Endothelial cell of umbilical vein (primary cell): Measurements from ENCODE around the gene VGLL3. TPM values are rescaled to one million over a fixed set of nuclear protein-coding genes. Genes with fewer than 3 reads are reported as not detected.

Source experiments
- BruUV-seq: library from RNA; stranded (reverse); fragments of 400-500 nt; replicated peaks from 2 replicates; lab custom pipeline; 2021; lab: Mats Ljungman, UMichigan
- CTCF ChIA-PET: fragments of 300-600, 350-600 bp; sonication (Branson Sonifier 250); formaldehyde crosslinking; loops from one replicate; lab custom pipeline; 2021; ENCODE audit warnings: antibody characterized with exemption, inconsistent platforms; lab: Charles Lee
- POLR2A ChIA-PET: fragments of 300-600, 350-600 bp; sonication (Branson Sonifier 250); formaldehyde crosslinking; loops from one replicate; lab custom pipeline; 2021; ENCODE audit warnings: antibody characterized with exemption, inconsistent platforms; lab: Charles Lee
- DNase-seq: peaks from one replicate; pipeline ENCODE4 v3.0.0-alpha.2; 2011; ENCODE audit warnings: low read depth, low spot score
- FAIRE-seq: peaks from 2 replicates; lab custom pipeline; 2011; peaks lifted over from hg19 to GRCh38; lab: Jason Lieb, UNC
- H2AFZ ChIP-seq: 2 replicates; pipeline ENCODE4 v1.6.0; 2012; ENCODE audit warnings: low read depth, low read length, control low read depth, inconsistent platforms
- H3K27ac ChIP-seq: 2 replicates; pipeline ENCODE4 v1.5.1; 2011; ENCODE audit warnings: low read depth, mild to moderate bottlenecking, control low read depth, low read length, moderate library complexity; ENCODE audit not compliant: insufficient read depth
- H3K27me3 ChIP-seq, 2 experiments: 2 replicates each; pipeline versions ENCODE4 v1.6.0 to v1.6.1; 2011; ENCODE audit warnings: low read length in 2 of 2, mixed read lengths in 1 of 2; ENCODE audit not compliant: control insufficient read depth in 2 of 2, insufficient read depth in 2 of 2
- H3K36me3 ChIP-seq, 2 experiments: 2 replicates in 1 of 2; 3 replicates in 1 of 2; pipeline ENCODE4 v1.5.1; 2011; ENCODE audit warnings: low read length in 2 of 2, mild to moderate bottlenecking in 1 of 2, moderate library complexity in 1 of 2; ENCODE audit not compliant: control insufficient read depth in 2 of 2, insufficient read depth in 2 of 2; ENCODE audit errors: extremely low read depth in 1 of 2
- H3K4me1 ChIP-seq: 3 replicates; pipeline ENCODE4 v1.5.1; 2011; ENCODE audit warnings: mild to moderate bottlenecking, low read length; ENCODE audit not compliant: control insufficient read depth, insufficient read depth; ENCODE audit errors: extremely low read depth
- H3K4me2 ChIP-seq: 2 replicates; pipeline ENCODE4 v1.6.1; 2011; ENCODE audit warnings: low read length, control low read depth, mixed read lengths; ENCODE audit not compliant: insufficient read depth
- H3K4me3 ChIP-seq, 3 experiments: fragments of 200-600 bp in 1 of 3; sonication (generic), shearing (Covaris generic) in 1 of 3; replicated peaks in 1 of 3; 2 replicates each; pipeline ENCODE4 v1.5.1; 2011 to 2016; ENCODE audit warnings: control low read depth in 3 of 3, low read length in 3 of 3, mild to moderate bottlenecking in 2 of 3, inconsistent platforms in 1 of 3, low read depth in 1 of 3, moderate library complexity in 1 of 3; ENCODE audit not compliant: insufficient read depth in 1 of 3
- H3K79me2 ChIP-seq: 2 replicates; pipeline ENCODE4 v1.6.0; 2012; ENCODE audit warnings: low read length, inconsistent platforms; ENCODE audit not compliant: control insufficient read depth, insufficient read depth
- H3K9ac ChIP-seq: replicated peaks from 2 replicates; pipeline ENCODE3; 2011; ENCODE audit warnings: low read length, control low read depth; ENCODE audit not compliant: insufficient read depth; ENCODE audit errors: extremely low read depth
- H3K9me1 ChIP-seq: replicated peaks from 3 replicates; pipeline ENCODE4 v1.6.0; 2011; ENCODE audit warnings: mild to moderate bottlenecking, low read length; ENCODE audit not compliant: control insufficient read depth, insufficient read depth; ENCODE audit errors: extremely low read depth
- H3K9me3 ChIP-seq: replicated peaks from 2 replicates; pipeline ENCODE4 v1.5.1; 2012; ENCODE audit warnings: low read length, inconsistent platforms; ENCODE audit not compliant: control insufficient read depth, insufficient read depth
- H4K20me1 ChIP-seq: replicated peaks from 2 replicates; pipeline ENCODE3; 2011; ENCODE audit warnings: mild to moderate bottlenecking, low read length; ENCODE audit not compliant: control insufficient read depth, insufficient read depth; ENCODE audit errors: extremely low read depth
- EZH2 ChIP-seq: IDR thresholded peaks from 2 replicates; pipeline ENCODE4 v1.6.1; 2012; ENCODE audit warnings: borderline replicate concordance, low read depth, mild to moderate bottlenecking, moderate library complexity, low read length, inconsistent platforms; ENCODE audit not compliant: severe bottlenecking
- FOS ChIP-seq: IDR thresholded peaks from 2 replicates; pipeline ENCODE4 v1.6.1; 2011; ENCODE audit warnings: mild to moderate bottlenecking, low read length, moderate library complexity, borderline replicate concordance; ENCODE audit not compliant: insufficient read depth
- GATA2 ChIP-seq: IDR thresholded peaks from 2 replicates; pipeline ENCODE4 v1.7.0; 2011; ENCODE audit warnings: low read depth, mild to moderate bottlenecking, moderate library complexity, mixed read lengths, low read length; ENCODE audit not compliant: insufficient read length, insufficient read depth
- JUN ChIP-seq: IDR thresholded peaks from 2 replicates; pipeline ENCODE4 v1.6.1; 2011; ENCODE audit warnings: borderline replicate concordance, low read depth; ENCODE audit not compliant: insufficient read length, insufficient read depth
- MYC ChIP-seq: IDR thresholded peaks from one replicate; pipeline ENCODE4 v1.6.1; 2011; ENCODE audit warnings: mild to moderate bottlenecking, low read depth, low read length
- POLR2A ChIP-seq: IDR thresholded peaks from 2 replicates; pipeline ENCODE4 v1.6.1; 2012; ENCODE audit warnings: low read depth, mild to moderate bottlenecking, control low read depth, low read length
- POLR2AphosphoS5 ChIP-seq: IDR thresholded peaks from 2 replicates; pipeline ENCODE4 v1.6.1; 2012; ENCODE audit warnings: low read depth, mild to moderate bottlenecking, control low read depth, low read length, moderate library complexity; ENCODE audit not compliant: insufficient read depth
- dilution Hi-C: fragments of 300-500 bp; cut with MboI; formaldehyde crosslinking; loops from one replicate; pipeline ENCODE4 v1.15.0; 2019; ENCODE audit warnings: low sequenced_read_pairs; ENCODE audit not compliant: extremely low pct_ligation_motif_present
- intact Hi-C: fragments of 100-400 bp; cut with micrococcal nuclease; formaldehyde crosslinking; loops from one replicate; pipeline ENCODE4 v1.10.0; 2022
- polyA plus RNA-seq, 4 experiments: library from polyadenylated mRNA; depleted of rRNA in 3 of 4; stranded (reverse) in 3 of 4; unstranded in 1 of 4; fragments of >200 nt; gene quantifications; 2 replicates each; pipeline versions ENCODE4 v1.2.1 to v1.2.3, GENCODE V29; 2011 to 2012; ENCODE audit warnings: missing spikeins in 1 of 4
- total RNA-seq: library from RNA; stranded (reverse); gene quantifications from 2 replicates; pipeline ENCODE4 v1.2.3, GENCODE V29; 2021
- TF ChIP-seq, protein P1 (sequence below): IDR thresholded peaks from 2 replicates; pipeline ENCODE4 v1.6.1; 2011; ENCODE audit not compliant: insufficient read depth, insufficient read length
- TF ChIP-seq, protein P2 (sequence below), 2 donors: IDR thresholded peaks; 1 replicate in 1 of 2; 2 replicates in 1 of 2; pipeline ENCODE4 v1.5.1; 2011; ENCODE audit warnings: low read length in 2 of 2, mild to moderate bottlenecking in 2 of 2, moderate library complexity in 2 of 2, control low read depth in 1 of 2, inconsistent platforms in 1 of 2, low read depth in 1 of 2; ENCODE audit not compliant: insufficient read depth in 1 of 2; ENCODE audit errors: extremely low read depth in 1 of 2

The VGLL3 gene
- total and polyA plus RNA-seq, 2 donors (not counting 3 experiments of a cell fraction or from before 2014, with no cell fraction given) = 4.2 to 12.0 TPM

DNA sequence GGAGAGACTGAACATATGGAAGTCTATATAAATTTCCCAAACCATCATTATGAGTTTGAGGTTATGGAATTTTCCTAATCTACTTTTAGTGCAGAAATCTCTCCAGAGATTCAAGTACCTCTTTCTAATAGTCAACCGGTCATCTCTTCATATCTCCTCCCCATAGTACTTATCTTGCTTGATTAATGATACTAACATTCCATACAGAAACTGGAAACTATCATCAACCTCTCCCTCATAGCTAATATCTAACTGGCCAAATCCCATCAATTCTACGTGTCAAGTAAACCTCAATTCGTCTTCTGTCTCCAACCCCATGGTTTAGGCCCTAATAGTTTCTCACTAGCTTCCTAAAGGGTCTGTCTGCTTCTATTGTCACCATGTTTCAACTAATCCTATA lies 44.4 kb upstream of the VGLL3 start:
- no peaks in the 10 kb centered on the region for H3K9me3 ChIP-seq
- H3K79me2 ChIP-seq = no peaks in the 10 kb centered on the region
- BruUV-seq = no TSS peak
- intact Hi-C loops (no loop called here), dilution Hi-C loops (no loop called here)
- no peaks in the 10 kb centered on the region for H3K27me3 ChIP-seq
- TF ChIP-seq, protein P1, sequence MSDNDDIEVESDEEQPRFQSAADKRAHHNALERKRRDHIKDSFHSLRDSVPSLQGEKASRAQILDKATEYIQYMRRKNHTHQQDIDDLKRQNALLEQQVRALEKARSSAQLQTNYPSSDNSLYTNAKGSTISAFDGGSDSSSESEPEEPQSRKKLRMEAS = no peak
- TF ChIP-seq MYC (no peak), GATA2 (no peak), FOS (no peak), JUN (no peak), POLR2AphosphoS5 (no peak), EZH2 (no peak), POLR2A (no peak)
- TF ChIP-seq, protein P2, sequence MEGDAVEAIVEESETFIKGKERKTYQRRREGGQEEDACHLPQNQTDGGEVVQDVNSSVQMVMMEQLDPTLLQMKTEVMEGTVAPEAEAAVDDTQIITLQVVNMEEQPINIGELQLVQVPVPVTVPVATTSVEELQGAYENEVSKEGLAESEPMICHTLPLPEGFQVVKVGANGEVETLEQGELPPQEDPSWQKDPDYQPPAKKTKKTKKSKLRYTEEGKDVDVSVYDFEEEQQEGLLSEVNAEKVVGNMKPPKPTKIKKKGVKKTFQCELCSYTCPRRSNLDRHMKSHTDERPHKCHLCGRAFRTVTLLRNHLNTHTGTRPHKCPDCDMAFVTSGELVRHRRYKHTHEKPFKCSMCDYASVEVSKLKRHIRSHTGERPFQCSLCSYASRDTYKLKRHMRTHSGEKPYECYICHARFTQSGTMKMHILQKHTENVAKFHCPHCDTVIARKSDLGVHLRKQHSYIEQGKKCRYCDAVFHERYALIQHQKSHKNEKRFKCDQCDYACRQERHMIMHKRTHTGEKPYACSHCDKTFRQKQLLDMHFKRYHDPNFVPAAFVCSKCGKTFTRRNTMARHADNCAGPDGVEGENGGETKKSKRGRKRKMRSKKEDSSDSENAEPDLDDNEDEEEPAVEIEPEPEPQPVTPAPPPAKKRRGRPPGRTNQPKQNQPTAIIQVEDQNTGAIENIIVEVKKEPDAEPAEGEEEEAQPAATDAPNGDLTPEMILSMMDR (IDR thresholded peaks at IDR 0.05; ENCODE audit: extremely low read depth in 1 of 2, insufficient read depth in 1 of 2, low read depth in 1 of 2, low read length in 2 of 2) = no peak
- no peaks in the 10 kb centered on the region for H3K4me1 ChIP-seq
- no peak overlapping the region for H3K9ac ChIP-seq
- H3K4me3 ChIP-seq = no peak overlapping the region
- no peaks in the 10 kb centered on the region for H3K9me1 ChIP-seq
- DNase-seq (no peak), FAIRE-seq (no peak)
- no peak overlapping the region for H3K4me2 ChIP-seq
- H2AFZ ChIP-seq = no peak overlapping the region
- CTCF ChIA-PET = no interaction called here
- H3K27ac ChIP-seq = no peak overlapping the region
- H3K36me3 ChIP-seq = no peaks in the 10 kb centered on the region
- H4K20me1 ChIP-seq = no peaks in the 10 kb centered on the region
- POLR2A ChIA-PET = no interaction called here
